Thyroid gland (tissue), 4 donors: ENCODE data around the gene CAPZB.

ENCODE experiments used
- CTCF ChIP-seq, 6 experiments: fragments of 200-600 bp in 3 of 6; fragments of 450-650 bp in 3 of 6; sonication (generic) in 3 of 6; IDR thresholded peaks; one replicate each; pipeline ENCODE4 v1.5.1; 2016 to 2019; ENCODE audit warnings: antibody characterized with exemption in 6 of 6, mild to moderate bottlenecking in 2 of 6, inconsistent platforms in 1 of 6, moderate library complexity in 1 of 6
- POLR2A ChIP-seq, 2 donors: fragments of 450-650 bp; IDR thresholded peaks; one replicate each; pipeline ENCODE4 v1.6.1; 2017; ENCODE audit warnings: antibody characterized with exemption in 2 of 2, mild to moderate bottlenecking in 2 of 2, moderate library complexity in 1 of 2

GRCh38 chr1:19421365-19421764 lies 64.0 kb downstream of the CAPZB start:
- TF ChIP-seq POLR2A (IDR thresholded peaks at IDR 0.05) (no peak), CTCF (IDR thresholded peaks at IDR 0.05) (no peak)
